ENCODE results near the gene CD59.
A peak's percentile ranks its signal among the peaks of the same experiment; 100 is the strongest.

The CD59 gene

DNA sequence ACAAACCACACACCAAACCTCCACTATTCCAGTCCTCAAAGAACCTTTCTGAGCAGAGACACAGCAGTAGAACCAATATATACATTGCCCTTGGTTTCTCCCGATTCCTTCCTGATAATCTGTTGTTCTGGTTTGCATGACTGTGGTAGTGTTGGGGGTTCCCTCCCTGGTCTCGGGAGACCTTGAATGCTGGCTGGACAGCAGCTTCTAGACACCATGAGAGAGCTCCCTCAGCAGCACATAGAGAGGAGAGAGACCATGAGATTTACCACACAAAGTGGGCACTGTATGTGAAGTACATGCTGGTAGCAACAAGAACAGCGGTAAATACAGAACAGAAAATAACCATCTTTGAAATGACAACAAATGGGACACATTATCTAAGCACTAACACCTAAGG, 38.2 kb downstream of the CD59 start:
- no peak overlapping the region for H3K27ac ChIP-seq (replicated peaks)
- DNase-seq (ENCODE audit: low read depth in 1 of 2, low spot score in 1 of 2) = no peak
- no peaks in the 10 kb centered on the region for H3K27me3 ChIP-seq (ENCODE audit: insufficient read depth, poor library complexity, severe bottlenecking)
- H3K4me3 ChIP-seq (replicated peaks; ENCODE audit: insufficient read depth, low read length) = no peak overlapping the region
- TF ChIP-seq SPI1 (IDR thresholded peaks at IDR 0.05; ENCODE audit: borderline replicate concordance, low read depth) (no peak), POLR2AphosphoS5 (IDR thresholded peaks at IDR 0.05; ENCODE audit: low read depth) (no peak), GABPA (IDR thresholded peaks at IDR 0.05; ENCODE audit: low read depth) (no peak)
- TF ChIP-seq, protein P1, sequence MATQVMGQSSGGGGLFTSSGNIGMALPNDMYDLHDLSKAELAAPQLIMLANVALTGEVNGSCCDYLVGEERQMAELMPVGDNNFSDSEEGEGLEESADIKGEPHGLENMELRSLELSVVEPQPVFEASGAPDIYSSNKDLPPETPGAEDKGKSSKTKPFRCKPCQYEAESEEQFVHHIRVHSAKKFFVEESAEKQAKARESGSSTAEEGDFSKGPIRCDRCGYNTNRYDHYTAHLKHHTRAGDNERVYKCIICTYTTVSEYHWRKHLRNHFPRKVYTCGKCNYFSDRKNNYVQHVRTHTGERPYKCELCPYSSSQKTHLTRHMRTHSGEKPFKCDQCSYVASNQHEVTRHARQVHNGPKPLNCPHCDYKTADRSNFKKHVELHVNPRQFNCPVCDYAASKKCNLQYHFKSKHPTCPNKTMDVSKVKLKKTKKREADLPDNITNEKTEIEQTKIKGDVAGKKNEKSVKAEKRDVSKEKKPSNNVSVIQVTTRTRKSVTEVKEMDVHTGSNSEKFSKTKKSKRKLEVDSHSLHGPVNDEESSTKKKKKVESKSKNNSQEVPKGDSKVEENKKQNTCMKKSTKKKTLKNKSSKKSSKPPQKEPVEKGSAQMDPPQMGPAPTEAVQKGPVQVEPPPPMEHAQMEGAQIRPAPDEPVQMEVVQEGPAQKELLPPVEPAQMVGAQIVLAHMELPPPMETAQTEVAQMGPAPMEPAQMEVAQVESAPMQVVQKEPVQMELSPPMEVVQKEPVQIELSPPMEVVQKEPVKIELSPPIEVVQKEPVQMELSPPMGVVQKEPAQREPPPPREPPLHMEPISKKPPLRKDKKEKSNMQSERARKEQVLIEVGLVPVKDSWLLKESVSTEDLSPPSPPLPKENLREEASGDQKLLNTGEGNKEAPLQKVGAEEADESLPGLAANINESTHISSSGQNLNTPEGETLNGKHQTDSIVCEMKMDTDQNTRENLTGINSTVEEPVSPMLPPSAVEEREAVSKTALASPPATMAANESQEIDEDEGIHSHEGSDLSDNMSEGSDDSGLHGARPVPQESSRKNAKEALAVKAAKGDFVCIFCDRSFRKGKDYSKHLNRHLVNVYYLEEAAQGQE (IDR thresholded peaks at IDR 0.05; ENCODE audit: insufficient replicate concordance, low read depth) = no peak
- TF ChIP-seq, protein P2, sequence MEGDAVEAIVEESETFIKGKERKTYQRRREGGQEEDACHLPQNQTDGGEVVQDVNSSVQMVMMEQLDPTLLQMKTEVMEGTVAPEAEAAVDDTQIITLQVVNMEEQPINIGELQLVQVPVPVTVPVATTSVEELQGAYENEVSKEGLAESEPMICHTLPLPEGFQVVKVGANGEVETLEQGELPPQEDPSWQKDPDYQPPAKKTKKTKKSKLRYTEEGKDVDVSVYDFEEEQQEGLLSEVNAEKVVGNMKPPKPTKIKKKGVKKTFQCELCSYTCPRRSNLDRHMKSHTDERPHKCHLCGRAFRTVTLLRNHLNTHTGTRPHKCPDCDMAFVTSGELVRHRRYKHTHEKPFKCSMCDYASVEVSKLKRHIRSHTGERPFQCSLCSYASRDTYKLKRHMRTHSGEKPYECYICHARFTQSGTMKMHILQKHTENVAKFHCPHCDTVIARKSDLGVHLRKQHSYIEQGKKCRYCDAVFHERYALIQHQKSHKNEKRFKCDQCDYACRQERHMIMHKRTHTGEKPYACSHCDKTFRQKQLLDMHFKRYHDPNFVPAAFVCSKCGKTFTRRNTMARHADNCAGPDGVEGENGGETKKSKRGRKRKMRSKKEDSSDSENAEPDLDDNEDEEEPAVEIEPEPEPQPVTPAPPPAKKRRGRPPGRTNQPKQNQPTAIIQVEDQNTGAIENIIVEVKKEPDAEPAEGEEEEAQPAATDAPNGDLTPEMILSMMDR (IDR thresholded peaks at IDR 0.05; ENCODE audit: insufficient read depth, low read length) = no peak

DNA sequence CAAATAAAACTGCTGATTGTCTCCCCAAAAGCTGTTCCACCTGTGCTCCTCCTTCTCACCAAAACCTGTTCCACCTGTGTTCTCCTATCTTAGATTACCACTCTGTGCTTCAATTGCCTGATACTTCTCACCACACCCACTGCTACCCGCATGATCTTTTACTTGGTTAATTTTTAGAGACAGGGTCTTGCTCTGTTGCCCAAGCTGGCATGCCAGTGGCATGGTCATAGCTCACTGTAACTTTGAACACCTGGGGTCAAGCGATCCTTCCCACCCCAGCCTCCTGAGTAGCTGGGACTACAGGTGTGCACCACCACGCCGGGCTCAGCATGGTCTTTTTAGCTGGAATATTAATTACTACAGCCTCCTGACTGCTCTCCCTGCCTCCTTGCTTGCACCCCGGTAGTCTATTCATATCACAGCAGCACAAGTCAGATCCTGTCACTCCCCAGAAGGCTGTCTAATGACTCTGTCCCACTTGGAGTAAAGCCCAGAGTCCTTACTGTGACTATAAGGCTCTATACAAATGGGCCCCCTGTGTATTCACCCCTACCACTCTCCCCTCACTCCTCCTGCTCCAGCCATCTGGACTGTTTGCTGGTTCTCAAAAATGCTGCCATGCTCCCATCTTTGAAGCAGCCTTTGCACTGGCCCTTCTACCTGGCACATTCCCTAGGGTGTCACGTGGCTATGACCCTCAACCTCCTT, 39.1 kb downstream of the CD59 start:
- H3K27me3 ChIP-seq (ENCODE audit: insufficient read depth, poor library complexity, severe bottlenecking) = no peaks in the 10 kb centered on the region
- no peak overlapping the region for H3K4me3 ChIP-seq (replicated peaks; ENCODE audit: insufficient read depth, low read length)
- no peak for DNase-seq (ENCODE audit: low read depth in 1 of 2, low spot score in 1 of 2)
- H3K27ac ChIP-seq (replicated peaks) = no peak overlapping the region
- TF ChIP-seq SPI1 (IDR thresholded peaks at IDR 0.05; ENCODE audit: borderline replicate concordance, low read depth) = no peak
- TF ChIP-seq POLR2AphosphoS5 (IDR thresholded peaks at IDR 0.05; ENCODE audit: low read depth) = no peak
- TF ChIP-seq, protein P1 (IDR thresholded peaks at IDR 0.05; ENCODE audit: insufficient replicate concordance, low read depth) = no peak
- TF ChIP-seq, protein P2 (IDR thresholded peaks at IDR 0.05; ENCODE audit: insufficient read depth, low read length) = no peak
- no peak for TF ChIP-seq GABPA (IDR thresholded peaks at IDR 0.05; ENCODE audit: low read depth)

DNA sequence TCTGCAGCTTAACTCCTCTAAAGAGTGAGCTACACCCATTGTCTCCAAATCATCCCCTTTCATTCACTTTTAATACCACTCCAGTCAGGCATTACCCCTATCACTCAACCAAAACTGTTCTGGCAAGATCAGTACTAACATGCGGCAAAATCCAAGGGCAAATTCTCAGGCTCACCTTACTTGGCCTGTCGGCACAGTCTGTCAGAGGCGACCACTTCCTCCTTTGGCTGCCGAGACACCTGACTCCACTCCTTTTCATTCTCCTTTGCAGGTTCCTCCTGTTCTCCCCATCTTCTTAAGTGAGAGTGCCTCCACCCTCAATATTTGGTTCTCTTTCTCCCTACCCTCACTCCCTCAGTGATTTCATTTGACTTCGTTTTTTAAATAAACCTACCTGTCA, 39.8 kb downstream of the CD59 start:
- TF ChIP-seq POLR2AphosphoS5 (IDR thresholded peaks at IDR 0.05; ENCODE audit: low read depth) (no peak), SPI1 (IDR thresholded peaks at IDR 0.05; ENCODE audit: borderline replicate concordance, low read depth) (peak; percentile 64; the same call in 1 of the 2 replicates)
- Histone ChIP-seq H3K27ac (replicated peaks) (no peak overlapping the region), H3K4me3 (replicated peaks; ENCODE audit: insufficient read depth, low read length) (no peak overlapping the region), H3K27me3 (ENCODE audit: insufficient read depth, poor library complexity, severe bottlenecking) (no peaks in the 10 kb centered on the region)
- peak in 1 of 2 experiments; percentile 30 for DNase-seq (ENCODE audit: low read depth in 1 of 2, low spot score in 1 of 2)

DNA sequence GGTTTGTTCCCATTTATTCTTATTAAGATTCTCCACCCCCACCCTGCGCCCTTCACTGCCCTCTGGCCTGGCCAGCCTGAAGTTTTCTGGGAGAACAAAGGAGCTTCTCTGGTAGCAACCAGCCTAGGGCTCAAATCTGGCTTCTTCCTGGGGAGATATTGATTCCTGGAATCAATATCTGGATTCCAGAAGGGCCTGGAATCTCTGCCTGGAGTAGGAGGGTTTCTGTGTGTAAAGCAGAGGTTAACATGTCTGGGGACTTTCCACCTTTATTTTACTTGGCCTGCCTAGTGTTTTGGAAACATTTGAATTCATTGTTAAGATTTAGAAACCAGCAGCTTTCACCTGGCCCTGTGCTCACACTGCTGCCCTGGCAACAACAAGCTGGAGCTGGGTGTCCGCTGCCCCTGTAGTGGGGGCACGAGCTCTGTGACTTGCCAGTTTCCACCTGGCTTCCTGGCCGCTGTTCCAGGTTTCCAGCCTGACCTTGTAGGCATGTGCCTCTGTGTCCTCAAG, 41.1 kb downstream of the CD59 start:
- Histone ChIP-seq H3K4me3 (replicated peaks; ENCODE audit: insufficient read depth, low read length) (no peak overlapping the region), H3K27me3 (ENCODE audit: insufficient read depth, poor library complexity, severe bottlenecking) (no peaks in the 10 kb centered on the region), H3K27ac (replicated peaks) (no peak overlapping the region)
- DNase-seq (ENCODE audit: low read depth in 1 of 2, low spot score in 1 of 2) = no peak
- TF ChIP-seq SPI1 (IDR thresholded peaks at IDR 0.05; ENCODE audit: borderline replicate concordance, low read depth) (no peak), GABPA (IDR thresholded peaks at IDR 0.05; ENCODE audit: low read depth) (no peak)
